Measurements from ENCODE around the gene B4GALT3.

The B4GALT3 gene

DNA sequence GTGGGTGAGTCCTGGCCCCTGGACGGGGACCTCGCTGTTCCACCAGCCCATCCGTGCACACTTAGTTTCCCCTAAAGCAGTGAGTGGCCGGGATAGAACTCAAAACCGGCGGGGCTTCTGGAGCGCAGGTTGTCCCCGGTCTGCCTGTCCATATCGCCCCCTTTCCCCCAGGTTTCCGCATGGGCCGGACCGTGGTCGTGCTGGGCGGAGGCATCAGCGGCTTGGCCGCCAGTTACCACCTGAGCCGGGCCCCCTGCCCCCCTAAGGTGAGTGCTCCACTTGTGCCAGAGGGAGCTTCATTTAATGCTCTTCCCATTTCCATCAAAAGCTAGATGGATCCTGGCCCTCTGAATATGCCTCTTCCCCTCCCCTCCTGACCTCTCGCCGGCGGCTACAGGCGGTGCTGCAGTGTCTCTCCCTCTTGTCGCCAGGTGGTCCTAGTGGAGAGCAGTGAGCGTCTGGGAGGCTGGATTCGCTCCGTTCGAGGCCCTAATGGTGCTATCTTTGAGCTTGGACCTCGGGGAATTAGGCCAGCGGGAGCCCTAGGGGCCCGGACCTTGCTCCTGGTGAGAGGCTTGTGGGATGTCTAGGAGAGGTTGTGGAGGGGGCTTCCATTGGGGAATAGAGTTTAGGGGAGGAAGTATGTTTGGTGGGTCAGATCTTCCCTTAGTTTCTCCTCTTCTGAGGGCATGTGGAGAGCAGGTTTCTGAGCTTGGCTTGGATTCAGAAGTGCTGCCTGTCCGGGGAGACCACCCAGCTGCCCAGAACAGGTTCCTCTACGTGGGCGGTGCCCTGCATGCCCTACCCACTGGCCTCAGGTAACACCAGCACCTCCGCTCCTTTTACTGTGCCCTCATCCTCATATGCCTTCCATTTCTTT is 10.4 kb downstream of the B4GALT3 start:
- DNase-seq (ENCODE audit: low read depth in 1 of 2, low spot score in 1 of 2) = peak in 1 of 2 experiments; percentile 15
- TF ChIP-seq SPI1 (IDR thresholded peaks at IDR 0.05; ENCODE audit: borderline replicate concordance, low read depth) (no peak), GABPA (IDR thresholded peaks at IDR 0.05; ENCODE audit: low read depth) (no peak), POLR2AphosphoS5 (IDR thresholded peaks at IDR 0.05; ENCODE audit: low read depth) (no peak)
- TF ChIP-seq, protein P1, sequence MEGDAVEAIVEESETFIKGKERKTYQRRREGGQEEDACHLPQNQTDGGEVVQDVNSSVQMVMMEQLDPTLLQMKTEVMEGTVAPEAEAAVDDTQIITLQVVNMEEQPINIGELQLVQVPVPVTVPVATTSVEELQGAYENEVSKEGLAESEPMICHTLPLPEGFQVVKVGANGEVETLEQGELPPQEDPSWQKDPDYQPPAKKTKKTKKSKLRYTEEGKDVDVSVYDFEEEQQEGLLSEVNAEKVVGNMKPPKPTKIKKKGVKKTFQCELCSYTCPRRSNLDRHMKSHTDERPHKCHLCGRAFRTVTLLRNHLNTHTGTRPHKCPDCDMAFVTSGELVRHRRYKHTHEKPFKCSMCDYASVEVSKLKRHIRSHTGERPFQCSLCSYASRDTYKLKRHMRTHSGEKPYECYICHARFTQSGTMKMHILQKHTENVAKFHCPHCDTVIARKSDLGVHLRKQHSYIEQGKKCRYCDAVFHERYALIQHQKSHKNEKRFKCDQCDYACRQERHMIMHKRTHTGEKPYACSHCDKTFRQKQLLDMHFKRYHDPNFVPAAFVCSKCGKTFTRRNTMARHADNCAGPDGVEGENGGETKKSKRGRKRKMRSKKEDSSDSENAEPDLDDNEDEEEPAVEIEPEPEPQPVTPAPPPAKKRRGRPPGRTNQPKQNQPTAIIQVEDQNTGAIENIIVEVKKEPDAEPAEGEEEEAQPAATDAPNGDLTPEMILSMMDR (IDR thresholded peaks at IDR 0.05; ENCODE audit: insufficient read depth, low read length) = no peak
- TF ChIP-seq, protein P2, sequence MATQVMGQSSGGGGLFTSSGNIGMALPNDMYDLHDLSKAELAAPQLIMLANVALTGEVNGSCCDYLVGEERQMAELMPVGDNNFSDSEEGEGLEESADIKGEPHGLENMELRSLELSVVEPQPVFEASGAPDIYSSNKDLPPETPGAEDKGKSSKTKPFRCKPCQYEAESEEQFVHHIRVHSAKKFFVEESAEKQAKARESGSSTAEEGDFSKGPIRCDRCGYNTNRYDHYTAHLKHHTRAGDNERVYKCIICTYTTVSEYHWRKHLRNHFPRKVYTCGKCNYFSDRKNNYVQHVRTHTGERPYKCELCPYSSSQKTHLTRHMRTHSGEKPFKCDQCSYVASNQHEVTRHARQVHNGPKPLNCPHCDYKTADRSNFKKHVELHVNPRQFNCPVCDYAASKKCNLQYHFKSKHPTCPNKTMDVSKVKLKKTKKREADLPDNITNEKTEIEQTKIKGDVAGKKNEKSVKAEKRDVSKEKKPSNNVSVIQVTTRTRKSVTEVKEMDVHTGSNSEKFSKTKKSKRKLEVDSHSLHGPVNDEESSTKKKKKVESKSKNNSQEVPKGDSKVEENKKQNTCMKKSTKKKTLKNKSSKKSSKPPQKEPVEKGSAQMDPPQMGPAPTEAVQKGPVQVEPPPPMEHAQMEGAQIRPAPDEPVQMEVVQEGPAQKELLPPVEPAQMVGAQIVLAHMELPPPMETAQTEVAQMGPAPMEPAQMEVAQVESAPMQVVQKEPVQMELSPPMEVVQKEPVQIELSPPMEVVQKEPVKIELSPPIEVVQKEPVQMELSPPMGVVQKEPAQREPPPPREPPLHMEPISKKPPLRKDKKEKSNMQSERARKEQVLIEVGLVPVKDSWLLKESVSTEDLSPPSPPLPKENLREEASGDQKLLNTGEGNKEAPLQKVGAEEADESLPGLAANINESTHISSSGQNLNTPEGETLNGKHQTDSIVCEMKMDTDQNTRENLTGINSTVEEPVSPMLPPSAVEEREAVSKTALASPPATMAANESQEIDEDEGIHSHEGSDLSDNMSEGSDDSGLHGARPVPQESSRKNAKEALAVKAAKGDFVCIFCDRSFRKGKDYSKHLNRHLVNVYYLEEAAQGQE (IDR thresholded peaks at IDR 0.05; ENCODE audit: insufficient replicate concordance, low read depth) = no peak
- peak overlapping the region; percentile 88 for H3K27ac ChIP-seq (replicated peaks)
- no peaks in the 10 kb centered on the region for H3K27me3 ChIP-seq (ENCODE audit: insufficient read depth, poor library complexity, severe bottlenecking)
- H3K4me3 ChIP-seq (replicated peaks; ENCODE audit: insufficient read depth, low read length) = peak overlapping the region; percentile 77

DNA sequence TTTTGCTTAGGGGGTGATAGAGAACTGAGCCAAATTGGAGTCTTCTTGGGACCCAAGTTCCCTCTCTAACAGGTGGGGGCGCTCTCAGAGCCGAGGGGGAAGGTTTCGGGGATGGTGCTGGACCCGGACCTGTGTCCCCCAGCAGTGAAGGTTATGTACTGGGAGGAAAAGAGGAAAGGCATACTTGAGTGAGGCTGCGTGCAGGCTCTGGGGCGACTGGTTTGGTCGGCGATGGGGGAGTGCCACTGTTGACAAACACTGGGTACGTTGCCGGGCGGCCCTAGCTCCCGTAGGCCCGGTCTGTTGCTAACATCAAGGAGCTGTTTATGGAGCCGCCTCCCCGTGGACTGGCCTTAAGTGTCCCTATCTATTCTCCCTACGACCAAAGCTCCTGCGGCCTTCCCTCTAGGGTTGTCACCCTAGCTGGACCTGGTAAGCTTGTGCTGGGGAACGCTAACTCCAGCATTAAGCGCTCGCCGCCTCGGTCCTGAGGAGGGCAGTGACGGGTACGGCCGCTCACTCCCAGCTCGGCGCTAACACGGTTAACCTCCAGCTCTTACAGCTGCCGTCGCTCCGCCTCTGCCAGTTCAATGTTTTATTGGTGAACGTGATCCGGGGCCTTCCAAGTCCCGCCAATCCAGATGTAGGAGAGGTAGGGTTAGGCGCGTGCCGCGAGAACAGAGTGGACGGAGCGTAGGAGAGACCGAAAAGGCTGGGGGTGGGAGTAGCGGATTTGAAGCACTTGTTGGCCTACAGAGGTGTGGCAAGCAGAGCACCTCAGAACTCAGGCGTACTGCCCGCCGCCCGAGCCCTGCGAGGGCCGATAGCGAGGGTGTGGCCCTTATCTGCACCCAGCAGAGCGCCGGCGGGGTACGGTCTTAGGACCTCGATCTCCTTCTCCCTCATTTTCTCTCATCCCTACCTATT is 11.3 kb downstream of the B4GALT3 start, which contains the start of gene PPOX:
PPOX (plus strand) TSS at position 685 of the 927 bp plus-strand sequence. CDS start 422 bp downstream, outside the sequence.
- H3K27me3 ChIP-seq (ENCODE audit: insufficient read depth, poor library complexity, severe bottlenecking) = no peaks in the 10 kb centered on the region
- DNase-seq (ENCODE audit: low read depth in 1 of 2, low spot score in 1 of 2) = peak; percentile 89 to 99
- TF ChIP-seq POLR2AphosphoS5 (IDR thresholded peaks at IDR 0.05; ENCODE audit: low read depth) (peak; percentile 70), SPI1 (IDR thresholded peaks at IDR 0.05; ENCODE audit: borderline replicate concordance, low read depth) (peak; percentile 21; the same call in 1 of the 2 replicates)
- TF ChIP-seq, protein P1 (IDR thresholded peaks at IDR 0.05; ENCODE audit: insufficient read depth, low read length) = peak; percentile 22
- TF ChIP-seq, protein P2 (IDR thresholded peaks at IDR 0.05; ENCODE audit: insufficient replicate concordance, low read depth) = no peak
- H3K27ac ChIP-seq (replicated peaks) = peak within 1 kb of the TSS; percentile 88
- peak within 1 kb of the TSS; percentile 77 for H3K4me3 ChIP-seq (replicated peaks; ENCODE audit: insufficient read depth, low read length)

DNA sequence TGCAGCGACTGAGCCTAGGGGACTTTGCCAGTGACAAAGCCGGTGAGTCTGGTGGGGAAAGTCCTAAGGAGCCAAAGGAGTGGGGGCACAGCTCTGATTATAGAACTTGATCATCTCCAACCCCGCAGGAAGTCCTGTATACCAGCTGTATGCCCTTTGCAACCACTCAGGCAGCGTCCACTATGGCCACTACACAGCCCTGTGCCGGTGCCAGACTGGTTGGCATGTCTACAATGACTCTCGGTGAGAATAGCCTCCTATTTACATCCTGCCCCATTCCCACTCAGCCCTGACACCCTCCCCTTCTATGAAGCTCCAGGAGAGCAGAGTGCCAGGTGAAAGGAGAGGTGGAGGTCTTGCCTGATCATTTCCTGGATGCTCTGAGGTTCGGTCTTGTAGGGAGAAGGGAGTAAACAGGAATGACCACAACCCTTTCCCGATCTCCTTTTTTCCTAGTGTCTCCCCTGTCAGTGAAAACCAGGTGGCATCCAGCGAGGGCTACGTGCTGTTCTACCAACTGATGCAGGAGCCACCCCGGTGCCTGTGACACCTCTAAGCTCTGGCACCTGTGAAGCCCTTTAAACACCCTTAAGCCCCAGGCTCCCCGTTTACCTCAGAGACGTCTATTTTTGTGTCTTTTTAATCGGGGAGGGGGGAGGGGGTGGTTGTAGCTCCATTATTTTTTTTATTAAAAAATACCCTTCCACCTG is 12.3 kb downstream of the B4GALT3 start:
- Histone ChIP-seq H3K27ac (replicated peaks) (peak overlapping the region; percentile 88), H3K4me3 (replicated peaks; ENCODE audit: insufficient read depth, low read length) (peak overlapping the region; percentile 77; the same call in 1 of the 2 replicates), H3K27me3 (ENCODE audit: insufficient read depth, poor library complexity, severe bottlenecking) (no peaks in the 10 kb centered on the region)
- DNase-seq (ENCODE audit: low read depth in 1 of 2, low spot score in 1 of 2) = no peak
- TF ChIP-seq GABPA (IDR thresholded peaks at IDR 0.05; ENCODE audit: low read depth) (no peak), POLR2AphosphoS5 (IDR thresholded peaks at IDR 0.05; ENCODE audit: low read depth) (no peak), SPI1 (IDR thresholded peaks at IDR 0.05; ENCODE audit: borderline replicate concordance, low read depth) (no peak)
- TF ChIP-seq, protein P1 (IDR thresholded peaks at IDR 0.05; ENCODE audit: insufficient read depth, low read length) = no peak
- TF ChIP-seq, protein P2 (IDR thresholded peaks at IDR 0.05; ENCODE audit: insufficient replicate concordance, low read depth) = no peak

Data from HL-60 (cell line).